ENCODE measurements around the gene CCM2L.
A peak's percentile ranks its signal among the peaks of the same experiment; 100 is the strongest.

The CCM2L gene

DNA sequence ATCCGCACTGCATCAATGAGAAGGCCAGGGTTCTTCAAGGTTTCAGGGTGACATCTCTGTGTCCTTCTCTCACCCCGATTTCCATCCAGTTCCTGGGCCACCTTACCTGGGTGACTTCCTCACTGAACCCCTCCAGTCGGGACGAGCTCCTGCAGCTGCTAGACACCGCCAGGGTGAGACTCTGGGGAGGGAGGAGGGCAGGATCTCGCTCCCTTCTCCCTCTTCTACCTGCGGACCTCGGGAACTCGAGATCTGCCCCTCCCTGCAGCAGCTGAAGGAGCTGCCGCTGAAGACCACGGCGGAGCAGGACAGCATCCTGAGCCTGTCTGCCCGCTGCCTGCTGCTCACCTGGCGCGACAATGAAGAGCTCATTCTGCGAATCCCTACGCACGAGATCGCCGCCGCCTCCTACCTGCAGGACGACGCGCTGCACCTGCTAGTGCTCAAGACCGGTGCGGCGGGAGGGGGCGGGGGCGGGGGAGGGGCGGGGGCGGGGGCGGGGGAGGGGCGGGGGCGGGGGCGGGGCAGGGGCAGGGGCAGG lies 7.5 kb downstream of the CCM2L start:
- no peaks in the 10 kb centered on the region for H3K27me3 ChIP-seq (ENCODE audit: control insufficient read depth, insufficient read depth, low read length)
- peak overlapping the region; percentile 13 for H3K4me2 ChIP-seq (ENCODE audit: low read length)

GRCh38 chr20:32018269-32019155 lies 8.3 kb downstream of the CCM2L start:
- Histone ChIP-seq H3K4me3 (ENCODE audit: low read depth, low read length) (peak overlapping the region; percentile 59), H3K79me2 (no peaks in the 10 kb centered on the region), H3K9me3 (ENCODE audit: control insufficient read depth, low read length) (no peaks in the 10 kb centered on the region), H3K4me1 (peaks cover 7% of the 10 kb centered on the region), H3K9ac (no peak overlapping the region), H3K4me2 (ENCODE audit: low read length) (peak overlapping the region; percentile 88), H2AFZ (peak overlapping the region; percentile 78), H3K27ac (peak overlapping the region; percentile 63), H3K36me3 (ENCODE audit: control insufficient read depth, insufficient read depth, low read length) (no peaks in the 10 kb centered on the region), H3K27me3 (ENCODE audit: control insufficient read depth, insufficient read depth, low read length) (no peaks in the 10 kb centered on the region)
- TF ChIP-seq, protein P1, sequence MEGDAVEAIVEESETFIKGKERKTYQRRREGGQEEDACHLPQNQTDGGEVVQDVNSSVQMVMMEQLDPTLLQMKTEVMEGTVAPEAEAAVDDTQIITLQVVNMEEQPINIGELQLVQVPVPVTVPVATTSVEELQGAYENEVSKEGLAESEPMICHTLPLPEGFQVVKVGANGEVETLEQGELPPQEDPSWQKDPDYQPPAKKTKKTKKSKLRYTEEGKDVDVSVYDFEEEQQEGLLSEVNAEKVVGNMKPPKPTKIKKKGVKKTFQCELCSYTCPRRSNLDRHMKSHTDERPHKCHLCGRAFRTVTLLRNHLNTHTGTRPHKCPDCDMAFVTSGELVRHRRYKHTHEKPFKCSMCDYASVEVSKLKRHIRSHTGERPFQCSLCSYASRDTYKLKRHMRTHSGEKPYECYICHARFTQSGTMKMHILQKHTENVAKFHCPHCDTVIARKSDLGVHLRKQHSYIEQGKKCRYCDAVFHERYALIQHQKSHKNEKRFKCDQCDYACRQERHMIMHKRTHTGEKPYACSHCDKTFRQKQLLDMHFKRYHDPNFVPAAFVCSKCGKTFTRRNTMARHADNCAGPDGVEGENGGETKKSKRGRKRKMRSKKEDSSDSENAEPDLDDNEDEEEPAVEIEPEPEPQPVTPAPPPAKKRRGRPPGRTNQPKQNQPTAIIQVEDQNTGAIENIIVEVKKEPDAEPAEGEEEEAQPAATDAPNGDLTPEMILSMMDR (IDR thresholded peaks at IDR 0.05) = no peak

More for the DNA sequence above, 7.5 kb downstream of the CCM2L start:
- no peak overlapping the region for H3K9ac ChIP-seq
- H3K9me3 ChIP-seq (ENCODE audit: control insufficient read depth, low read length) = no peaks in the 10 kb centered on the region
- no peaks in the 10 kb centered on the region for H3K79me2 ChIP-seq
- H3K4me1 ChIP-seq = peaks cover 7% of the 10 kb centered on the region
- H2AFZ ChIP-seq = peak overlapping the region; percentile 81
- no peaks in the 10 kb centered on the region for H3K36me3 ChIP-seq (ENCODE audit: control insufficient read depth, insufficient read depth, low read length)
- H3K4me3 ChIP-seq (ENCODE audit: low read depth, low read length) = no peak overlapping the region
- peak overlapping the region; percentile 5 for H3K27ac ChIP-seq
- TF ChIP-seq, protein P1 (IDR thresholded peaks at IDR 0.05) = peak; percentile 39

DNA sequence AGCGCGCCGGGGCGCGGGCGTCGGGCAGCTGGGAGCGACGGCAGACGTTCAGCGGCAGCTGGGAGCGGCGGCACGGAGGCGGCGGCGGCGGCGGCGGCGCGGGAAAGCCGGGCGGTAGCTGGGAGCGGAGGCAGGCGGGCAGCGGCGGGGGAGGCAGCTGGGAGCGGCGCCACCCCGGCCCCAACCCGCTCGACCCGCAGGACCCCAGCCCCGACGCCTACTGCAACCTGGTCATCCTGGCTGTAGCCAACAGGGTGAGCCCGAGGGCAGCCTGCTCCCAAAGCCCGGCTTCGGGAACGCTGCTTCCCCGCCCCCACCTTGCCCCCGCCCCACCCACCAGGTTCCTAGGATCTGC lies 8.9 kb downstream of the CCM2L start:
- TF ChIP-seq, protein P1 (IDR thresholded peaks at IDR 0.05) = no peak
- Histone ChIP-seq H3K27me3 (ENCODE audit: control insufficient read depth, insufficient read depth, low read length) (no peaks in the 10 kb centered on the region), H3K9ac (no peak overlapping the region), H2AFZ (peak overlapping the region; percentile 10), H3K79me2 (no peaks in the 10 kb centered on the region), H3K4me2 (ENCODE audit: low read length) (no peak overlapping the region), H3K9me3 (ENCODE audit: control insufficient read depth, low read length) (no peaks in the 10 kb centered on the region), H3K27ac (no peak overlapping the region), H3K4me1 (peaks cover 7% of the 10 kb centered on the region), H3K4me3 (ENCODE audit: low read depth, low read length) (no peak overlapping the region), H3K36me3 (ENCODE audit: control insufficient read depth, insufficient read depth, low read length) (no peaks in the 10 kb centered on the region)

DNA sequence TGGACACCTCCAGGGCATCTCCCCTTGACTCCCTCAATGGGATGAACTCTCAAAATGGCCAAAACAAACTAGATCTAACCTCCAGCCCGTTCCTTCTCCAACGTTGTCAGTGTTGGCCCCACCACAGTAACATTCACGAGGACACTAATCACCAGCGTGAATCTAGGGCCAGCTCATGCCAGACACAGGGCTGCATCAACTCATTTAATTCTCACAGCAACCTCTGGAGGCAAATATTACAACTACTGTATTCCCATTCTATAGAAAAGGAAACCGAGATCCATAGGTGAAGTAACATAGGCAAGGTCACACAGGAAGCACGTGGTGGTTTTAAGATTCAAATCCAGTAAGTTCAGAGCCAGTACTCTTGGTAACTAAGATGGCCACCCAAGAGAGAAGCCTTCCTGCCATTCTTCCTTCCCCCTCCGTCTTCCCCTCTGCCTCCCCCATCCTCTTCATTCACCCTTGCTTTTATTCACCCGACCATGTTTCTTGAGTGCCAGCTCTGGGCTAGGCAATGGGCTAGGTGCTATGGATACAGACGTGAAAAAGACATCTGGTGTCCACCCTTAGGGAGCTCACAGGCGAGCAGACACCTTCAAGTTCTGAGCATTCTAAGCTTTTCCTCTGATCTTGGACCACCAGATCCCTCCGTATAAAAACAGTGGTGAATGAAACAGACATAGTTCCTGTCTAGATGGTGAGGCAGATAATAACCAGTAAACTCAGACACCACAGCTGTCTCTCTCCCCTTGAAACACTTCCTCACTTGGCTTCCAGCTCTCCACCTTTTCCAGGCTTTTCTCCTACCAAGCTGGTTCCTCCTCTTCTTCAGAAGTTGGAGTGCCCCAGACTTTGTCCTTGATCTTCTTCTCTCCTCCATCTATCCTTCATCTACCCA lies 9.6 kb downstream of the CCM2L start:
- Histone ChIP-seq H3K4me1 (peaks cover 7% of the 10 kb centered on the region), H3K9me3 (ENCODE audit: control insufficient read depth, low read length) (no peaks in the 10 kb centered on the region), H3K79me2 (no peaks in the 10 kb centered on the region), H3K4me2 (ENCODE audit: low read length) (peak overlapping the region; percentile 51), H3K27ac (no peak overlapping the region), H3K4me3 (ENCODE audit: low read depth, low read length) (no peak overlapping the region), H3K36me3 (ENCODE audit: control insufficient read depth, insufficient read depth, low read length) (no peaks in the 10 kb centered on the region), H2AFZ (peak overlapping the region; percentile 10), H3K9ac (no peak overlapping the region), H3K27me3 (ENCODE audit: control insufficient read depth, insufficient read depth, low read length) (no peaks in the 10 kb centered on the region)
- TF ChIP-seq, protein P1 (IDR thresholded peaks at IDR 0.05) = no peak

Data from parathyroid adenoma (tissue), 2 donors.